K562 (cell line): ENCODE data around the gene DEGS1. TPM values are rescaled to one million over a fixed set of nuclear protein-coding genes. Genes with fewer than 3 reads are reported as not detected.

ENCODE experiments used
- ADNP ChIP-seq: fragments of 200-800 bp; sonication (Bioruptor generic); IDR thresholded peaks from 2 replicates; pipeline ENCODE4 v1.6.1; 2016; ENCODE audit warnings: missing genetic modification characterization, missing compliant biosample characterization
- ATF3 ChIP-seq, 2 experiments: fragments of 450-650 bp in 1 of 2; sonication (generic) in 1 of 2; formaldehyde crosslinking in 1 of 2; IDR thresholded peaks in 1 of 2; conservative IDR thresholded peaks in 1 of 2; 2 replicates each; pipeline versions ENCODE4 v1.6.1 to v1.8.1; 2016 to 2023; ENCODE audit warnings: mild to moderate bottlenecking in 2 of 2, moderate library complexity in 2 of 2, inconsistent platforms in 1 of 2, missing genetic modification reagents in 1 of 2
- BACH1 ChIP-seq: fragments of 200-800 bp; sonication (Bioruptor generic); IDR thresholded peaks from 2 replicates; pipeline ENCODE4 v1.6.1; 2016; ENCODE audit warnings: missing genetic modification characterization, missing compliant biosample characterization
- CHAMP1 ChIP-seq: fragments of 450-650 bp; IDR thresholded peaks from 2 replicates; pipeline ENCODE4 v1.6.1; 2016; ENCODE audit warnings: mild to moderate bottlenecking
- CREB3L1 ChIP-seq: fragments of 450-650 bp; IDR thresholded peaks from 2 replicates; pipeline ENCODE4 v1.6.1; 2014; ENCODE audit warnings: low read depth, mild to moderate bottlenecking, moderate library complexity, borderline replicate concordance
- DACH1 ChIP-seq: fragments of 450-650 bp; IDR thresholded peaks from 2 replicates; pipeline ENCODE4 v1.6.1; 2018; ENCODE audit not compliant: partially characterized antibody
- E2F6 ChIP-seq, 2 experiments: IDR thresholded peaks; 2 replicates each; pipeline ENCODE4 v1.6.1; 2011; ENCODE audit warnings: borderline replicate concordance in 1 of 2, control low read depth in 1 of 2, low read depth in 1 of 2, low read length in 1 of 2, mild to moderate bottlenecking in 1 of 2, mixed read lengths in 1 of 2, moderate library complexity in 1 of 2; ENCODE audit not compliant: insufficient read depth in 1 of 2, insufficient read length in 1 of 2, poor library complexity in 1 of 2, severe bottlenecking in 1 of 2; ENCODE audit errors: extremely low read depth in 1 of 2
- ETV1 ChIP-seq: fragments of 450-650 bp; conservative IDR thresholded peaks from 2 replicates; pipeline ENCODE4 v1.6.1; 2016; ENCODE audit warnings: missing genetic modification characterization, control low read depth, low read depth, missing compliant biosample characterization
- HDAC1 ChIP-seq, 2 experiments: fragments of 450-650 bp; IDR thresholded peaks; 2 replicates each; pipeline ENCODE4 v1.6.1; 2016 to 2017; ENCODE audit warnings: inconsistent platforms in 1 of 2, mild to moderate bottlenecking in 1 of 2, moderate library complexity in 1 of 2
- HMBOX1 ChIP-seq: sonication (generic); IDR thresholded peaks from 2 replicates; pipeline ENCODE4 v1.6.1; 2016
- IFI16 ChIP-seq: fragments of 250-450 bp; sonication (Bioruptor Pico); IDR thresholded peaks from 2 replicates; pipeline ENCODE4 v2.1.2; 2022; ENCODE audit warnings: mild to moderate bottlenecking, inconsistent platforms
- MAX ChIP-seq: sonication (generic); formaldehyde crosslinking; IDR thresholded peaks from 2 replicates; pipeline ENCODE4 v1.9.0; 2022; ENCODE audit warnings: mild to moderate bottlenecking, missing genetic modification reagents
- MEF2D ChIP-seq: conservative IDR thresholded peaks from 2 replicates; pipeline ENCODE4 v1.6.1; 2016; ENCODE audit warnings: low read depth, missing genetic modification characterization, missing compliant biosample characterization
- MTA2 ChIP-seq: fragments of 450-650 bp; IDR thresholded peaks from 2 replicates; pipeline ENCODE4 v1.6.1; 2016; ENCODE audit warnings: low read depth
- MXI1 ChIP-seq: IDR thresholded peaks from 2 replicates; pipeline ENCODE4 v1.6.1; 2011; ENCODE audit warnings: low read depth, mild to moderate bottlenecking, improper control_type of control experiment, low read length
- NEUROD1 ChIP-seq: fragments of 150-350 bp; IDR thresholded peaks from 2 replicates; pipeline ENCODE4 v1.6.1; 2014; ENCODE audit warnings: borderline replicate concordance, low read length, low read depth; ENCODE audit not compliant: partially characterized antibody
- POLR2AphosphoS5 ChIP-seq: IDR thresholded peaks from 2 replicates; pipeline ENCODE4 v1.6.1; 2011; ENCODE audit warnings: mild to moderate bottlenecking, low read depth, low read length, moderate library complexity; ENCODE audit not compliant: control insufficient read depth, insufficient read depth
- TEAD4 ChIP-seq, 2 experiments: sonication (generic) in 1 of 2; formaldehyde crosslinking in 1 of 2; IDR thresholded peaks; 2 replicates each; pipeline versions ENCODE4 v1.6.1 to v1.8.0; 2012 to 2022; ENCODE audit warnings: borderline replicate concordance in 1 of 2, inconsistent platforms in 1 of 2, low read length in 1 of 2, mild to moderate bottlenecking in 1 of 2, missing genetic modification reagents in 1 of 2
- ZNF699 ChIP-seq: fragments of 250-450 bp; sonication (Bioruptor Pico); IDR thresholded peaks from 2 replicates; pipeline ENCODE4 v1.8.0; 2021; ENCODE audit warnings: mild to moderate bottlenecking, moderate library complexity; ENCODE audit not compliant: insufficient replicate concordance
- polyA plus RNA-seq, 8 experiments: library from polyadenylated mRNA; depleted of rRNA in 4 of 8; stranded (reverse) in 5 of 8; unstranded in 3 of 8; fragments of >200 nt; fragmentation: Nextera tagmentation in 2 of 8; fragmentation: Illumina TruSeq in 1 of 8; extraction: Ambion mirVana in 2 of 8; extraction: Trizol in 1 of 8; gene quantifications; 2 replicates each; pipeline versions ENCODE4 v1.2.1 to v1.2.3, GENCODE V29; 2011 to 2014; ENCODE audit warnings: inconsistent platforms in 1 of 8, missing spikeins in 1 of 8
- total RNA-seq, 7 experiments: library from RNA; depleted of rRNA in 6 of 7; stranded (reverse); fragments of >200 nt in 6 of 7; fragmentation: Illumina TruSeq in 2 of 7; extraction: Trizol in 2 of 7; gene quantifications; 2 replicates each; pipeline versions ENCODE4 v1.2.1 to v1.2.3, GENCODE V29; 2011 to 2021; ENCODE audit warnings: low replicate concordance in 1 of 7

The DEGS1 gene
- total and polyA plus RNA-seq, 9 of the 15 experiments (the other 6 are each of a cell fraction or from before 2014, with no cell fraction given): 12.3 to 95.0 (median 38.8) TPM

GRCh38 chr1:224160171-224160682 lies 22.8 kb upstream of the DEGS1 start (continued):
- TF ChIP-seq MEF2D (tag) (peak; percentile 74), MXI1 (peak; percentile 47; the same call in 1 of the 2 replicates), MTA2 (peak; percentile 96), BACH1 (tag) (peak; percentile 66), POLR2AphosphoS5 (peak; percentile 97), ZNF699 (no peak), HMBOX1 (peak; percentile 83), DACH1 (peak; percentile 69), E2F6 (IDR thresholded peaks at IDR 0.05; ENCODE audit: borderline replicate concordance in 1 of 2, extremely low read depth in 1 of 2, insufficient read depth in 1 of 2, insufficient read length in 1 of 2, low read depth in 1 of 2, low read length in 1 of 2, poor library complexity in 1 of 2, severe bottlenecking in 1 of 2) (peak in 1 of 2 experiments; percentile 7), IFI16 (no peak), CHAMP1 (peak; percentile 91), ATF3 (IDR thresholded peaks at IDR 0.05) (no peak; the same call in 1 of the 2 replicates), ATF3 (CRISPR knock-in tag; conservative IDR thresholded peaks at IDR 0.05) (peak; percentile 61; the same call in 1 of the 2 replicates), HDAC1 (IDR thresholded peaks at IDR 0.05) (peak; percentile 41 to 98; a peak in 3 of 4 replicates), ADNP (tag) (peak; percentile 85), NEUROD1 (peak; percentile 86), ETV1 (tag) (peak; percentile 97), MAX (CRISPR knock-in tag) (peak; percentile 65), CREB3L1 (peak; percentile 56; the same call in 1 of the 2 replicates), TEAD4 (IDR thresholded peaks at IDR 0.05; ENCODE audit: low read length) (peak; percentile 99), TEAD4 (CRISPR knock-in tag; IDR thresholded peaks at IDR 0.05; ENCODE audit: borderline replicate concordance) (no peak)
